HCT116 (cell line): Measurements from ENCODE around the gene TLE5. TPM values are rescaled to one million over a fixed set of nuclear protein-coding genes. Genes with fewer than 3 reads are reported as not detected.

Source experiments
- ATAC-seq: fragments of 200-7000 bp; cut with Tn5 transposase; 2 replicates; pipeline ENCODE4 v1.9.1; 2020; ENCODE audit warnings: mild to moderate bottlenecking, moderate library complexity
- BruUV-seq: library from RNA; stranded (reverse); fragments of 400-500 nt; replicated peaks from 2 replicates; lab custom pipeline; 2021; lab: Mats Ljungman, UMichigan
- CTCF ChIA-PET: fragments of 300-600 bp; sonication (Branson Sonifier 250); formaldehyde crosslinking; loops from one replicate; lab custom pipeline; 2021; ENCODE audit warnings: antibody characterized with exemption; lab: Charles Lee
- POLR2A ChIA-PET: fragments of 300-600, 350-600 bp; sonication (Branson Sonifier 250); formaldehyde crosslinking; loops from one replicate; lab custom pipeline; 2021; ENCODE audit warnings: antibody characterized with exemption; lab: Charles Lee
- RAD21 ChIA-PET, 2 experiments: fragments of 300-600 bp; sonication (Branson Sonifier 250); formaldehyde crosslinking; loops; one replicate each; lab custom pipeline; 2023; ENCODE audit warnings: low total read pairs in 2 of 2; ENCODE audit not compliant: uncharacterized antibody in 2 of 2, unreplicated experiment in 2 of 2, low non-redundant PET in 1 of 2; lab: Charles Lee
- DNase-seq: peaks from one replicate; pipeline ENCODE4 v3.0.0-alpha.2; 2010; ENCODE audit warnings: low read depth, low spot score
- H2AFZ ChIP-seq: fragments of 200-600 bp; shearing (Covaris generic), sonication (generic); 2 replicates; pipeline ENCODE4 v1.6.1; 2017; ENCODE audit warnings: low read depth, mixed run types, mixed read lengths, antibody characterized with exemption, low read length; ENCODE audit not compliant: poor library complexity, severe bottlenecking
- H3K27ac ChIP-seq: 2 replicates; pipeline ENCODE4 v1.5.1; 2012; ENCODE audit warnings: low read depth, low read length
- H3K27me3 ChIP-seq: fragments of 200-600 bp; sonication (generic); 2 replicates; pipeline ENCODE4 v1.6.1; 2016; ENCODE audit warnings: mixed run types, low read length, mixed read lengths; ENCODE audit not compliant: insufficient read depth
- H3K36me3 ChIP-seq, 2 experiments: fragments of 200-500 bp in 1 of 2; fragments of 200-600 bp in 1 of 2; sonication (Bioruptor generic) in 1 of 2; sonication (generic) in 1 of 2; 2 replicates each; pipeline versions ENCODE4 v1.5.1 to v1.6.1; 2014 to 2016; ENCODE audit warnings: low read length in 2 of 2, inconsistent platforms in 1 of 2, mixed read lengths in 1 of 2, mixed run types in 1 of 2; ENCODE audit not compliant: insufficient read depth in 2 of 2, control insufficient read depth in 1 of 2
- H3K4me1 ChIP-seq, 2 experiments: fragments of 200-600 bp in 1 of 2; sonication (generic) in 1 of 2; 2 replicates each; pipeline versions ENCODE4 v1.5.1 to v1.6.1; 2012 to 2017; ENCODE audit warnings: low read length in 2 of 2, inconsistent platforms in 1 of 2, mild to moderate bottlenecking in 1 of 2, mixed read lengths in 1 of 2, mixed run types in 1 of 2, moderate library complexity in 1 of 2; ENCODE audit not compliant: insufficient read depth in 2 of 2, control insufficient read depth in 1 of 2
- H3K4me2 ChIP-seq: fragments of 200-600 bp; sonication (generic); 2 replicates; pipeline ENCODE4 v1.6.1; 2017; ENCODE audit warnings: mixed run types, low read length, mixed read lengths
- H3K4me3 ChIP-seq, 2 experiments: fragments of 200-600 bp in 1 of 2; sonication (generic) in 1 of 2; replicated peaks in 1 of 2; 2 replicates each; pipeline ENCODE4 v1.5.1; 2011 to 2016; ENCODE audit warnings: low read length in 2 of 2, control low read depth in 1 of 2, low read depth in 1 of 2, mild to moderate bottlenecking in 1 of 2, mixed read lengths in 1 of 2, mixed run types in 1 of 2
- H3K79me2 ChIP-seq: fragments of 200-600 bp; sonication (generic); 2 replicates; pipeline ENCODE4 v1.6.1; 2017; ENCODE audit warnings: mild to moderate bottlenecking, mixed run types, low read length, moderate library complexity, mixed read lengths; ENCODE audit not compliant: insufficient read depth
- H3K9ac ChIP-seq: fragments of 200-600 bp; sonication (generic); 2 replicates; pipeline ENCODE4 v1.6.1; 2016; ENCODE audit warnings: low read length, mixed read lengths
- H3K9me2 ChIP-seq: fragments of 200-600 bp; sonication (generic), shearing (Covaris generic); 2 replicates; pipeline ENCODE4 v1.6.1; 2017; ENCODE audit warnings: mixed run types, mild to moderate bottlenecking, moderate library complexity; ENCODE audit not compliant: insufficient read depth
- H3K9me3 ChIP-seq, 2 experiments: fragments of 200-500 bp in 1 of 2; fragments of 200-600 bp in 1 of 2; sonication (Bioruptor generic) in 1 of 2; sonication (generic) in 1 of 2; 2 replicates each; pipeline ENCODE4 v1.6.1; 2014 to 2017; ENCODE audit warnings: low read length in 2 of 2, mixed read lengths in 2 of 2, inconsistent platforms in 1 of 2, low read depth in 1 of 2, mild to moderate bottlenecking in 1 of 2, mixed run types in 1 of 2, moderate library complexity in 1 of 2; ENCODE audit not compliant: control insufficient read depth in 1 of 2, insufficient read depth in 1 of 2
- H4K20me1 ChIP-seq: fragments of 200-600 bp; sonication (generic), shearing (Covaris generic); 2 replicates; pipeline ENCODE4 v1.6.1; 2017; ENCODE audit warnings: mixed run types, mild to moderate bottlenecking, moderate library complexity; ENCODE audit not compliant: insufficient read depth
- CBX3 ChIP-seq: IDR thresholded peaks from 2 replicates; pipeline ENCODE4 v1.6.1; 2012; ENCODE audit warnings: low read depth
- FOSL1 ChIP-seq: IDR thresholded peaks from 2 replicates; pipeline ENCODE4 v1.6.1; 2012; ENCODE audit warnings: low read depth
- POLR2A ChIP-seq: IDR thresholded peaks from 2 replicates; pipeline ENCODE4 v1.7.0; 2011; ENCODE audit warnings: borderline replicate concordance; ENCODE audit not compliant: insufficient read depth, insufficient read length; ENCODE audit errors: extremely low read depth
- POLR2AphosphoS5 ChIP-seq: IDR thresholded peaks from 2 replicates; pipeline ENCODE4 v1.6.1; 2011; ENCODE audit warnings: mild to moderate bottlenecking, low read depth, low read length, moderate library complexity
- SP1 ChIP-seq: IDR thresholded peaks from 2 replicates; pipeline ENCODE4 v1.6.1; 2012; ENCODE audit warnings: low read depth
- SRF ChIP-seq: IDR thresholded peaks from 2 replicates; pipeline ENCODE4 v1.6.1; 2012; ENCODE audit warnings: low read depth
- TCF7L2 ChIP-seq: IDR thresholded peaks from 2 replicates; pipeline ENCODE4 v1.7.0; 2011; ENCODE audit warnings: borderline replicate concordance, inconsistent platforms; ENCODE audit not compliant: insufficient read depth, insufficient read length; ENCODE audit errors: extremely low read depth
- YY1 ChIP-seq: IDR thresholded peaks from 2 replicates; pipeline ENCODE4 v1.6.1; 2011; ENCODE audit warnings: low read length, low read depth, moderate library complexity, mild to moderate bottlenecking; ENCODE audit not compliant: insufficient replicate concordance; ENCODE audit errors: extremely low read depth
- intact Hi-C: fragments of 100-400 bp; cut with micrococcal nuclease; formaldehyde crosslinking; loops from 2 replicates; pipeline ENCODE4 v1.10.0; 2022
- total RNA-seq: library from RNA; stranded (reverse); gene quantifications from one replicate; pipeline ENCODE4 v1.2.1, GENCODE V29; 2021; ENCODE audit not compliant: unreplicated experiment
- TF ChIP-seq, protein P1 (sequence below): IDR thresholded peaks from 2 replicates; pipeline ENCODE4 v1.6.1; 2012
- TF ChIP-seq, protein P2 (sequence below): IDR thresholded peaks from 2 replicates; pipeline ENCODE4 v1.6.1; 2012
- TF ChIP-seq, protein P3 (sequence below): IDR thresholded peaks from 2 replicates; pipeline ENCODE4 v1.6.1; 2012; ENCODE audit warnings: low read depth

Gene TLE5
- total RNA-seq, 1 experiment from 2014 or later = 263 TPM

DNA sequence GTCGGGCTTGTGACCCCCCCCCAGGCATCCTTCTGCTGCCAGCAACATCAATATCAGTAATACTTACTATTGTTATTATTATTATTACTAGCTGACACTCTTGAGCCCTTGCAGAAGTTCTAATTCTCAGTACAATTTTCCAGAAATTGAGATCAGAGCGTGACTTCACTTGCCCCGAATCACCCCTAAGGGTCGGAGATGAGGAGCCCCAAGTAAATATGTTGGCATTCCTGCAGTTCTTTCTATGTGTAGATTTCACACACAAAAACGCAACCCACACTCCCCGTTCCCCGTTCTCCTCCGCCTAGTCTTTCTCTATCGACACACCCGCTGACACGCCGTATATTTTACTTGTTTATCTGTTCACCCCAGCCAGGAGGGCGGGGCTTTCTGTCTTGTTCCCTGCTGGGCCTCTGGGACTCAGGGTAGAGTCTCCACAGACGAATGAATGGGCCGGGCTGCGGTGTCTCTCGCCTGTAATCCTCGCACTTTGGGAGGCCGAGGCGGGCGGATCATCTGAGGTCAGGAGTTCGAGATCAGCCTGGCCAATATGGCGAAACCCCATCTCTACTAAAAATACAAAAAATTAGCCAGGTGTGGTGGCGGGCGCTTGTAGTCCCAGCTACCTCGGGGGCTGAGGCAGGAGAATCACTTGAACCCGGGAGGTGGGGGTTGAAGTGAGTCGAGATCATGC is 14.7 kb downstream of the TLE5 start:
- CTCF ChIA-PET = no interaction called here
- TF ChIP-seq, protein P1, sequence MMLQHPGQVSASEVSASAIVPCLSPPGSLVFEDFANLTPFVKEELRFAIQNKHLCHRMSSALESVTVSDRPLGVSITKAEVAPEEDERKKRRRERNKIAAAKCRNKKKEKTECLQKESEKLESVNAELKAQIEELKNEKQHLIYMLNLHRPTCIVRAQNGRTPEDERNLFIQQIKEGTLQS = no peak
- no peak for TF ChIP-seq TCF7L2
- TF ChIP-seq POLR2A = peak; percentile 23
- TF ChIP-seq POLR2AphosphoS5 = 0 out of 2 replicates have a peak, but pooled peaks have one; percentile 17
- no peak for TF ChIP-seq SRF
- TF ChIP-seq FOSL1 = no peak
- TF ChIP-seq CBX3 = no peak

DNA sequence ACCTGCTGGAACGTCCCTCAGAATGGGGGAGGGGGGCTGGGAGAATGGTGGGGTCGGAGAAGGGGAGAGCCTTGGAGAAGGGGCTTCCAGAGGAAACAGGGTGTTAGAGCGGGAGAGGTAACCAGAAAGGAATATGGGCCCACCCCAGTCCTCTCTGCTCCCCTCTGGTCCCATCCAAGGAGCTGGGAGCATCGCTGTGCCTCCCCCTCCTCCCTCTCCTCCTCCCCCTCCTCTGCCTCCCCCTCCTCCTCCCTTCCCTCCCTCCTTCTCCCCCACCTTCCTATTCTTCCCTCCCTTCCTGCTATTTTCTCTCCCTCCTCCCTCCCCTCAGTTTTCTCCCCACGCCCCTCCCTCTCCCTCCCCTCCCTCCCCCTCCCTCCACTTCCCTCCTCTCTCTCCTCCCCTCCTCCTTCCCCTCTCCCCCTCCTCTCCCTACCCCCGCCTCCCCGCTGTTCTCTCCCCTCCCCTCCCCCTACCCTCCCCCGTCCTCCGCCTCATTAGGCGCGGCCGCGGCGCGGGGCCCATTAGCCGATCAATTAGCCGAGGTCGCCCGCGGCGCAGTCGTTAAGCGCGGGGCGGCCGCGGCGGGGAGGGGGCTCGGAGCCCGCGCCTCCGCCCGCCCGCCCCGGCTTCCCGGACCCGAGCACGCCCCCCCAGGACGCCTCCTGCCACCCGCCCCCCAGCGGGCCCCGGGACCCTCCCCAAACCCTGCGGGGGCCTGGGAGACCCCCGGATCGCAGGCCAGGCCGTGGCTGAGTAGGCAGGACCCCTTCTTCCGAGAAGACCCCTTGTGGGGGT is 15.4 kb downstream of the TLE5 start:
- H3K79me2 ChIP-seq = no peaks in the 10 kb centered on the region
- no peak overlapping the region for H3K27ac ChIP-seq
- ChIA-PET CTCF (no interaction called here), RAD21 (interaction anchor here in 1 of 2 experiments (0.6 kb wide), 1 partner anchor 9 kb away, joined by 4 read pairs; no protein-coding TSS in a partner anchor), POLR2A (no interaction called here)
- no peak overlapping the region for H2AFZ ChIP-seq
- peak overlapping the region; percentile 37 to 52 for H3K4me3 ChIP-seq
- intact Hi-C loops = no loop called here
- H3K9ac ChIP-seq = no peak overlapping the region
- H4K20me1 ChIP-seq = no peaks in the 10 kb centered on the region
- DNase-seq (no peak), ATAC-seq (no peak)
- H3K36me3 ChIP-seq = no peaks in the 10 kb centered on the region
- BruUV-seq = no TSS peak
- peaks cover 9 to 25% of the 10 kb centered on the region in 2 experiments for H3K4me1 ChIP-seq
- H3K9me2 ChIP-seq = no peaks in the 10 kb centered on the region
- no peaks in the 10 kb centered on the region for H3K27me3 ChIP-seq
- no peaks in the 10 kb centered on the region for H3K9me3 ChIP-seq
- TF ChIP-seq, protein P2, sequence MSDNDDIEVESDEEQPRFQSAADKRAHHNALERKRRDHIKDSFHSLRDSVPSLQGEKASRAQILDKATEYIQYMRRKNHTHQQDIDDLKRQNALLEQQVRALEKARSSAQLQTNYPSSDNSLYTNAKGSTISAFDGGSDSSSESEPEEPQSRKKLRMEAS = no peak
- TF ChIP-seq SP1 (no peak), YY1 (no peak), TCF7L2 (no peak)
- TF ChIP-seq, protein P3, sequence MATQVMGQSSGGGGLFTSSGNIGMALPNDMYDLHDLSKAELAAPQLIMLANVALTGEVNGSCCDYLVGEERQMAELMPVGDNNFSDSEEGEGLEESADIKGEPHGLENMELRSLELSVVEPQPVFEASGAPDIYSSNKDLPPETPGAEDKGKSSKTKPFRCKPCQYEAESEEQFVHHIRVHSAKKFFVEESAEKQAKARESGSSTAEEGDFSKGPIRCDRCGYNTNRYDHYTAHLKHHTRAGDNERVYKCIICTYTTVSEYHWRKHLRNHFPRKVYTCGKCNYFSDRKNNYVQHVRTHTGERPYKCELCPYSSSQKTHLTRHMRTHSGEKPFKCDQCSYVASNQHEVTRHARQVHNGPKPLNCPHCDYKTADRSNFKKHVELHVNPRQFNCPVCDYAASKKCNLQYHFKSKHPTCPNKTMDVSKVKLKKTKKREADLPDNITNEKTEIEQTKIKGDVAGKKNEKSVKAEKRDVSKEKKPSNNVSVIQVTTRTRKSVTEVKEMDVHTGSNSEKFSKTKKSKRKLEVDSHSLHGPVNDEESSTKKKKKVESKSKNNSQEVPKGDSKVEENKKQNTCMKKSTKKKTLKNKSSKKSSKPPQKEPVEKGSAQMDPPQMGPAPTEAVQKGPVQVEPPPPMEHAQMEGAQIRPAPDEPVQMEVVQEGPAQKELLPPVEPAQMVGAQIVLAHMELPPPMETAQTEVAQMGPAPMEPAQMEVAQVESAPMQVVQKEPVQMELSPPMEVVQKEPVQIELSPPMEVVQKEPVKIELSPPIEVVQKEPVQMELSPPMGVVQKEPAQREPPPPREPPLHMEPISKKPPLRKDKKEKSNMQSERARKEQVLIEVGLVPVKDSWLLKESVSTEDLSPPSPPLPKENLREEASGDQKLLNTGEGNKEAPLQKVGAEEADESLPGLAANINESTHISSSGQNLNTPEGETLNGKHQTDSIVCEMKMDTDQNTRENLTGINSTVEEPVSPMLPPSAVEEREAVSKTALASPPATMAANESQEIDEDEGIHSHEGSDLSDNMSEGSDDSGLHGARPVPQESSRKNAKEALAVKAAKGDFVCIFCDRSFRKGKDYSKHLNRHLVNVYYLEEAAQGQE = no peak
- H3K4me2 ChIP-seq = peak overlapping the region; percentile 78

More for the DNA sequence above, 14.7 kb downstream of the TLE5 start:
- H3K9ac ChIP-seq = peak overlapping the region; percentile 24; the same call in 1 of the 2 replicates
- no peaks in the 10 kb centered on the region for H3K79me2 ChIP-seq
- peaks cover 9 to 25% of the 10 kb centered on the region in 2 experiments for H3K4me1 ChIP-seq
- ChIA-PET POLR2A (no interaction called here), RAD21 (no interaction called here)
- H4K20me1 ChIP-seq = no peaks in the 10 kb centered on the region
- peak overlapping the region; percentile 37 to 52 for H3K4me3 ChIP-seq
- no peaks in the 10 kb centered on the region for H3K9me2 ChIP-seq
- no TSS peak for BruUV-seq
- intact Hi-C loops = no loop called here
- H2AFZ ChIP-seq = peak overlapping the region; percentile 83
- H3K27me3 ChIP-seq = no peaks in the 10 kb centered on the region
- peak overlapping the region; percentile 78 for H3K4me2 ChIP-seq
- no peaks in the 10 kb centered on the region for H3K36me3 ChIP-seq
- peak overlapping the region; percentile 35 for H3K27ac ChIP-seq
- DNase-seq (peak; percentile 63), ATAC-seq (peak; percentile 91)
- no peaks in the 10 kb centered on the region for H3K9me3 ChIP-seq
